OCI-LY3 (cell line): ENCODE measurements around the gene HMCN1.

Experiments
- EZH2phosphoT487 ChIP-seq: fragments of 200-600 bp; shearing (Covaris generic); IDR thresholded peaks from 2 replicates; pipeline ENCODE4 v1.6.1; 2018; ENCODE audit warnings: antibody characterized with exemption, mixed run types, low read depth
- TF ChIP-seq, protein P1 (sequence below): fragments of 200-600, 300-600 bp; sonication (generic); IDR thresholded peaks from 2 replicates; pipeline ENCODE4 v1.5.1; 2014; ENCODE audit warnings: antibody characterized with exemption, low read length, low read depth

DNA sequence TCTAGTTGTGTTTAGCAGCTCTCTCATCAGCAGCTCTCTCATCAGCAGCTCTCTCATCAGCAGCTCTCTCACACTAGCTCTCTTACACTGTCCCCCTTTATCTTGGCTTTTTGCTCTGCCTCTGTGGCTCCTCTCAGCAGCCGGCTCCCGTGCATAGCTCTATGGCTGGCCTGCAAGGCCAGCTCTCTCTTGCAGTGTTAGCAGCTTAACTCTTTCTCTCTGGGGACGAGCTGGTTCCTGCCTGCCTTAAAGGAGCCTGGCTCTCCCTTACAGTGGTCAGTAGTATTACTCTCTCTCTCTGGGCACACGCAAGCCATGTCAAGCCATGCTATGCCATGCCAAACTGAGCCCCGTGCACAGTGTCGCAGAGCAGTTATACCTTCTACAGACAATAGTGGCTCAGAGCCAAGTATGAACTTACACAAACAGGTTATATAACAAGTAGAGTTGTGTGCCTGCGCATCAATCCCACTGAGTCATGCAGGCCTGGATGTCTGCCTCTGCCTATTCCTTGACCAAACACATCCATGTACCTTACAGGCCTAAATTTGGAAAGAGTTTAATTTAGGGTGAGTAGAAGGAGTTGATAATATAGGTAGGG, 345.0 kb downstream of the HMCN1 start:
- TF ChIP-seq, protein P1, sequence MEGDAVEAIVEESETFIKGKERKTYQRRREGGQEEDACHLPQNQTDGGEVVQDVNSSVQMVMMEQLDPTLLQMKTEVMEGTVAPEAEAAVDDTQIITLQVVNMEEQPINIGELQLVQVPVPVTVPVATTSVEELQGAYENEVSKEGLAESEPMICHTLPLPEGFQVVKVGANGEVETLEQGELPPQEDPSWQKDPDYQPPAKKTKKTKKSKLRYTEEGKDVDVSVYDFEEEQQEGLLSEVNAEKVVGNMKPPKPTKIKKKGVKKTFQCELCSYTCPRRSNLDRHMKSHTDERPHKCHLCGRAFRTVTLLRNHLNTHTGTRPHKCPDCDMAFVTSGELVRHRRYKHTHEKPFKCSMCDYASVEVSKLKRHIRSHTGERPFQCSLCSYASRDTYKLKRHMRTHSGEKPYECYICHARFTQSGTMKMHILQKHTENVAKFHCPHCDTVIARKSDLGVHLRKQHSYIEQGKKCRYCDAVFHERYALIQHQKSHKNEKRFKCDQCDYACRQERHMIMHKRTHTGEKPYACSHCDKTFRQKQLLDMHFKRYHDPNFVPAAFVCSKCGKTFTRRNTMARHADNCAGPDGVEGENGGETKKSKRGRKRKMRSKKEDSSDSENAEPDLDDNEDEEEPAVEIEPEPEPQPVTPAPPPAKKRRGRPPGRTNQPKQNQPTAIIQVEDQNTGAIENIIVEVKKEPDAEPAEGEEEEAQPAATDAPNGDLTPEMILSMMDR: no peak
- no peak for TF ChIP-seq EZH2phosphoT487
